22Rv1 (cell line): ENCODE measurements around the gene CACNA1C.

Experiments
- CTCF ChIP-seq: fragments of 450-650 bp; IDR thresholded peaks from 2 replicates; pipeline ENCODE4 v1.5.1; 2017; ENCODE audit warnings: mild to moderate bottlenecking
- ZFX ChIP-seq: fragments of 450-650 bp; IDR thresholded peaks from 2 replicates; pipeline ENCODE4 v1.6.1; 2017; ENCODE audit warnings: antibody characterized with exemption, borderline replicate concordance

GRCh38 chr12:2255311-2255710 lies 202.5 kb downstream of the CACNA1C start:
- TF ChIP-seq CTCF, result no peak
- TF ChIP-seq ZFX, result no peak
